Activated B cell treated with CpG ODN at 0.5 μM for 24 hours (primary cell): Measurements from ENCODE around the gene PXDN. TPM values are rescaled to one million over a fixed set of nuclear protein-coding genes. Genes with fewer than 3 reads are reported as not detected.

Experiments
- ATAC-seq: fragments of 200-7000 bp; cut with Tn5 transposase; one replicate; pipeline ENCODE4 v1.10.0; 2021; ENCODE audit warnings: low read depth, mild to moderate bottlenecking, moderate library complexity
- CTCF ChIA-PET: fragments of 350-600 bp; sonication (Branson Sonifier 250); formaldehyde crosslinking; loops from one replicate; lab custom pipeline; 2021; ENCODE audit warnings: antibody characterized with exemption; lab: Charles Lee
- POLR2A ChIA-PET: fragments of 350-600 bp; sonication (Branson Sonifier 250); formaldehyde crosslinking; loops from one replicate; lab custom pipeline; 2021; ENCODE audit warnings: antibody characterized with exemption; lab: Charles Lee
- DNase-seq: peaks from one replicate; pipeline ENCODE4 v3.0.0; 2022
- H3K27ac Mint-ChIP-seq: one replicate; pipeline ENCODE4 v1.8.0; 2020; ENCODE audit warnings: mixed read lengths
- H3K27me3 Mint-ChIP-seq: one replicate; pipeline ENCODE4 v1.8.0; 2021; ENCODE audit warnings: mixed read lengths
- H3K36me3 Mint-ChIP-seq: one replicate; pipeline ENCODE4 v1.8.0; 2021; ENCODE audit warnings: low read depth, mixed read lengths
- H3K4me1 Mint-ChIP-seq: one replicate; pipeline ENCODE4 v1.8.0; 2021; ENCODE audit warnings: mixed read lengths
- H3K4me3 Mint-ChIP-seq: one replicate; pipeline ENCODE4 v1.8.0; 2020; ENCODE audit warnings: mild to moderate bottlenecking, mixed read lengths
- H3K9me3 Mint-ChIP-seq: one replicate; pipeline ENCODE4 v1.8.0; 2020; ENCODE audit warnings: mixed read lengths
- intact Hi-C: fragments of 100-400 bp; cut with micrococcal nuclease; formaldehyde crosslinking; loops from one replicate; pipeline ENCODE4 v1.15.1; 2024
- total RNA-seq: library from RNA; stranded (reverse); gene quantifications from 2 replicates; pipeline ENCODE4 v1.2.3, GENCODE V29; 2022
- TF ChIP-seq, protein P1 (sequence below): fragments of 200-600 bp; IDR thresholded peaks from one replicate; pipeline ENCODE4 v1.8.0; 2022; ENCODE audit warnings: antibody characterized with exemption, mild to moderate bottlenecking

PXDN gene
- total RNA-seq, 1 donor from 2014 or later = 1.1 TPM

GRCh38 chr2:1751767-1752725, 7.7 kb upstream of the PXDN start:
- Mint-ChIP-seq H3K27ac (no peak overlapping the region), H3K4me1 (peaks cover 4% of the 10 kb centered on the region), H3K9me3 (peaks cover 9% of the 10 kb centered on the region), H3K36me3 (no peaks in the 10 kb centered on the region), H3K4me3 (no peak overlapping the region), H3K27me3 (peaks cover 24% of the 10 kb centered on the region)
- ATAC-seq (no peak), DNase-seq (no peak)
- TF ChIP-seq, protein P1, sequence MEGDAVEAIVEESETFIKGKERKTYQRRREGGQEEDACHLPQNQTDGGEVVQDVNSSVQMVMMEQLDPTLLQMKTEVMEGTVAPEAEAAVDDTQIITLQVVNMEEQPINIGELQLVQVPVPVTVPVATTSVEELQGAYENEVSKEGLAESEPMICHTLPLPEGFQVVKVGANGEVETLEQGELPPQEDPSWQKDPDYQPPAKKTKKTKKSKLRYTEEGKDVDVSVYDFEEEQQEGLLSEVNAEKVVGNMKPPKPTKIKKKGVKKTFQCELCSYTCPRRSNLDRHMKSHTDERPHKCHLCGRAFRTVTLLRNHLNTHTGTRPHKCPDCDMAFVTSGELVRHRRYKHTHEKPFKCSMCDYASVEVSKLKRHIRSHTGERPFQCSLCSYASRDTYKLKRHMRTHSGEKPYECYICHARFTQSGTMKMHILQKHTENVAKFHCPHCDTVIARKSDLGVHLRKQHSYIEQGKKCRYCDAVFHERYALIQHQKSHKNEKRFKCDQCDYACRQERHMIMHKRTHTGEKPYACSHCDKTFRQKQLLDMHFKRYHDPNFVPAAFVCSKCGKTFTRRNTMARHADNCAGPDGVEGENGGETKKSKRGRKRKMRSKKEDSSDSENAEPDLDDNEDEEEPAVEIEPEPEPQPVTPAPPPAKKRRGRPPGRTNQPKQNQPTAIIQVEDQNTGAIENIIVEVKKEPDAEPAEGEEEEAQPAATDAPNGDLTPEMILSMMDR = no peak
- CTCF ChIA-PET = no interaction called here
- POLR2A ChIA-PET = no interaction called here
- intact Hi-C loops = loop anchor here (1.0 to 5.0 kb wide), 2 partner anchors 163 to 1040 kb away; no protein-coding TSS in a partner anchor

DNA sequence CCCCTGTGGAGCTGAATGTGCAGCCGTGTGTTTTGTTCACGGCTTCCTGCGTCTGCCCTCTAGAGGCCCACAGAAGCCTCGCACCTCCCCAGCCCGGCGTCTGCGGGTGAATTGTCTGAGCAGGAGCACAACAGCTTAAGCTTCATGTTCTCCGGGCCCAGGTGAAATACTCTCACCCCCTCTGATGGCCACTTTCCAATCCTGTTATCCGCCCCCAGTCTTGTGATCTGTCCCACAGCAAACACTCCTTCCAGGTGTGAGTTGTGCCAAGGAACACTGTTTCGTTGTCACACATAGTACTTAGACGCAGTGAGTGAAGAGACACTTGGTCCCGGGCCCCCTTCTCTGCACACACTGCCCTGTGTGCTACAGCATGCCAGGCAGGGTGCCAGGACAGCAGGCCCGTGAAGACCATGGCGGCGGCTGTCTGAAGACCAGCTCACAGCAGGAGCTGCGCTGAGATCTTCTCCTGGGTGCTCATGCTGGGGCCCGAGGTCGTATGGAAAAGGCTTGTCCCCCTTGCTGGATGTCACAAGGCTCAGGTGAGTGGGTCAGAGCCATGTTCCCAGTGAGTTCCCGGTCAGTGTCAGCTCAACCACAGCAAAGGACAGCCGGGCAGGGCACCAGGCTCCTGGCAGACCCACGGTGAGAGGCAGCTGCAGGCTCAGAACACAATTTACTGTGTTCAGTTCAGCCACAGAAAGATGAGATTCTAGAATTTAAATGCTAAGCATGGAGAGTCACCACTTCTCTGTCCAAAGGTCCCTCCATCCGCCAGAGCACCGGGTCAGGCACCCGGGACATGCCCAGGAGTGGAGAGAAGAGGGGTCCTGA, 6.8 kb upstream of the PXDN start:
- CTCF ChIA-PET = interaction anchor here (0.6 to 1.6 kb wide), 5 partner anchors 16 to 200 kb away, joined by 3 to 4 read pairs (median 3); no protein-coding TSS in a partner anchor
- no peak overlapping the region for H3K27ac Mint-ChIP-seq
- peaks cover 32% of the 10 kb centered on the region for H3K27me3 Mint-ChIP-seq
- H3K36me3 Mint-ChIP-seq = no peaks in the 10 kb centered on the region
- intact Hi-C loops = loop anchor here (1.0 to 5.0 kb wide), 2 partner anchors 162 to 1039 kb away; no protein-coding TSS in a partner anchor
- no peak overlapping the region for H3K4me3 Mint-ChIP-seq
- peaks cover 4% of the 10 kb centered on the region for H3K4me1 Mint-ChIP-seq
- peaks cover 9% of the 10 kb centered on the region for H3K9me3 Mint-ChIP-seq
- no peak for DNase-seq
- peak; percentile 60 for ATAC-seq
- POLR2A ChIA-PET = no interaction called here
- TF ChIP-seq, protein P1 = no peak

DNA sequence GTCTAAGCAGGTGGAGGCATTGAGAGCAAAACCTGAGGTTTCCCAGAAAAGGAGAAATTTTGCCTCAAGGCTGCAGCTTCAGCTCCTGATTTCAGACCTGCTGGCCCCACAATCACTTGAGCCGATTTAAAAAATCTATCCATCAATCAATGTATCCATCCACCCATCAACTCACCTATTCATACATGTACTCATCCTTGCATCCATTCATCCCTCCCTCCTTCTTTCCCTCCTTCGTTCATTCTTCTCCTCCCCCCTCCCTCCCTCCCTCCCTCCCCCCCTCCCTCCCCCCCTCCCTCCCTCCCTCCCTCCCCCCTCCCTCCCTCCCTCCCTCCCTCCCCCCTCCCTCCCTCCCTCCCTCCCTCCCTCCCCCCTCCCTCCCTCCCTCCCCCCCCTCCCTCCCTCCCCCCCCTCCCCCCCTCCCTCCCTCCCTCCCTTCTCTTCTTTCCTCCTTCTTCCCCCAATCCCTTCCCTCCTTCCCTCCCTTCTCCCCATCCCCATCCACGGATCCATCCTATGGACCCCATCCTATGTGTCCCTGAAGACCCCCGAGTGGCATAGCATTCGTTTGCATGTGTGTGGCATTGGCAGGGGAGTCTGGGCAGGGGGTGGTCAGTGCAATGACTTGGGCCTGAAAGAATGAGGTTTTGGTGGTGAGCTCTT, 6.1 kb upstream of the PXDN start:
- CTCF ChIA-PET = interaction anchor here (0.6 to 1.6 kb wide), 5 partner anchors 17 to 199 kb away, joined by 3 to 4 read pairs (median 3); no protein-coding TSS in a partner anchor
- POLR2A ChIA-PET = no interaction called here
- Mint-ChIP-seq H3K27ac (no peak overlapping the region), H3K4me1 (peaks cover 4% of the 10 kb centered on the region), H3K9me3 (peaks cover 9% of the 10 kb centered on the region), H3K27me3 (peaks cover 38% of the 10 kb centered on the region), H3K36me3 (no peaks in the 10 kb centered on the region), H3K4me3 (no peak overlapping the region)
- ATAC-seq (no peak), DNase-seq (no peak)
- intact Hi-C loops = loop anchor here (5.0 kb wide), 1 partner anchor 1038 kb away; no protein-coding TSS in a partner anchor
- TF ChIP-seq, protein P1 = no peak

- CTCF ChIA-PET = interaction anchor here (1.6 kb wide), 1 partner anchor 17 kb away, joined by 4 read pairs; no protein-coding TSS in a partner anchor
- Mint-ChIP-seq H3K27ac (no peak overlapping the region), H3K4me3 (no peak overlapping the region)
These were observed 5.3 kb upstream of the PXDN start for GRCh38 chr2:1749489-1750119.

More at GRCh38 chr2:1749489-1750119, 5.3 kb upstream of the PXDN start:
- Mint-ChIP-seq H3K4me1 (peaks cover 9% of the 10 kb centered on the region), H3K36me3 (no peaks in the 10 kb centered on the region), H3K27me3 (peaks cover 43% of the 10 kb centered on the region), H3K9me3 (peaks cover 5% of the 10 kb centered on the region)
- POLR2A ChIA-PET = no interaction called here
- ATAC-seq (no peak), DNase-seq (no peak)
- intact Hi-C loops = loop anchor here (5.0 kb wide), 1 partner anchor 1037 kb away; no protein-coding TSS in a partner anchor
- TF ChIP-seq, protein P1 = no peak
